GM19438 (cell line): Measurements from ENCODE around the gene NOXA1.
"Not testable (repeated sequence)": the region's sequence is repeated elsewhere in the genome, so short reads cannot be mapped to it uniquely, and the experiment has no call there.

Experiments used
- ATAC-seq: cut with Tn5 transposase; IDR thresholded peaks from one replicate; pipeline ENCODE4 v1.9.1; 2021; ENCODE audit warnings: low read depth; ENCODE audit not compliant: unreplicated experiment

Gene NOXA1

GRCh38 chr9:137462396-137462985 lies 39.3 kb downstream of the NOXA1 start:
- no peak for ATAC-seq

- no peak for ATAC-seq
Measured at GRCh38 chr9:137462986-137463930, 40.1 kb downstream of the NOXA1 start.

- no peak for ATAC-seq
Measured at GRCh38 chr9:137463931-137464290, 40.7 kb downstream of the NOXA1 start.

GRCh38 chr9:137464291-137464999 lies 41.3 kb downstream of the NOXA1 start:
- ATAC-seq = no peak

- no peak for ATAC-seq
Measured at GRCh38 chr9:137465000-137465719, 42.0 kb downstream of the NOXA1 start.

DNA sequence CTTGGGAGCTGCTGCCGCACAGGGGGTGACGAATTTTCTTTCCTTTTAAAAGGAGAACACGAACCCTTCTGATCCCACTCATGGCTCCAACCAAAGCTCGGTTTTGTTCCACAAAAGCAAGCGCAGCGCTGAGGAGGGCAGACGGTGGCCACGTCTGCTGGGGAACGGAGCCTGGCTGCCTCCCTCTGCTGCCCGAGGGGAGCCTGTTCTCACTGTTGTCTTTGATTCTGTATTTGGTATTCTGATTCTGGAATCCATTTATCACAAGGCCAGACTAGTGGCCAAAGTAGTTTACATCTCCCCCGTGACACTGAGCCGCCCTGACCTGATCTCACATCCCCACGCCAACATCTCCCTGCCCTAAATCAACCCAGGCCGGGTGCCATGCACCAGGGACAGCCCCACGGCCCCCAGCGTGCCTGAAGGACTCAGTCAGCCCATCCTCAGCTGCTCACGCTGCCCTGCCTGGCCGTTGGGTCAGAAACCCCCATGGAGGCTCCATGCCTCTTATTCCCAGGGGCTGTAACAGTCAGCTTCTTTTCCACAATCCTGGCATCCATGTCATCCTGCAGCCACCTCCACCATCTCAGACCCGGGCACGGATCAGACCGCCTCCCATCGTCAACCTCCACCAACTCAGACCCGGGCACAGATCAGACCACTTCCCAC lies 42.7 kb downstream of the NOXA1 start:
- no peak for ATAC-seq

- ATAC-seq = not testable (repeated sequence)
Measured at GRCh38 chr9:137466389-137467085, 43.3 kb downstream of the NOXA1 start.

DNA sequence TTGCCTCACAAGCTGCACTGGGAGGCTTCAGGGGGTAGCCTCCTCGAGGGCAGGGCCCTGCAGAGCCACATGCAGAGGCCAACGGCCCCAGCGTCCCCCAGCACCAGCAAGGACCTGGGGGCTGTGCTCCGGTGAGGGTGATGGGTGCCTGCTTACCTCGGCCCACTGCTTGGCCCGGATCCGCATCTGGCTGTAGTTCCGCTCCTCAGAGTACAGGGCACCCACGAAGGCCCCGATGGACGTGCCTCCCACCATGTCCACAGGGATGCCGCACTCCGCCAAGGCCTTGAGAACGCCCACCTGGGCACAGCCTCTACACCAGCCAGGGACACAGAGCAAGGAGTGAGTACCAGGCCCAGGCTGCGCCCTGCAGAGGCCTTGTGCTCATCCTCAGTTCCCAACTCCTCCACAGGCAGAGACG lies 44.0 kb downstream of the NOXA1 start:
- no peak for ATAC-seq

DNA sequence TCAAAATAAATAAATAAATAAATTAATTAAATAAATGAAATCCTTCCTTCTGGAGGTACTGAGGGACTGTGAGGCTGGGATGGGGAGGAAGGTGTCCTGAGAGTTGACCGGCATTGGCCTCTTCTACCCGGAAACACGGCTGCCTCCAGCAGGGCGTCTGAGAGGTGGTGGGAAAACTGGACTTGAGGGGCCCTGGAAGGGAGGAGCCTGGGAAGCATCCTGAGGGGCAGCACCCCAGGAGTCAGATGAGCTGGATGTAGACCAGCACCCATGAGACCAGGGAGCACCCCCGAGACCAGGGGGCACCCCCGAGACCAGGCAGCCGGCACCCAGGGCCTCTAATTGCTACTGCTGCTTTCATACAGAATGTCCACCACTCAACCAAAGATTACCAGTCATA lies 44.7 kb downstream of the NOXA1 start:
- no peak for ATAC-seq

- ATAC-seq = no peak
Measured at GRCh38 chr9:137470785-137471184, 47.6 kb downstream of the NOXA1 start.

DNA sequence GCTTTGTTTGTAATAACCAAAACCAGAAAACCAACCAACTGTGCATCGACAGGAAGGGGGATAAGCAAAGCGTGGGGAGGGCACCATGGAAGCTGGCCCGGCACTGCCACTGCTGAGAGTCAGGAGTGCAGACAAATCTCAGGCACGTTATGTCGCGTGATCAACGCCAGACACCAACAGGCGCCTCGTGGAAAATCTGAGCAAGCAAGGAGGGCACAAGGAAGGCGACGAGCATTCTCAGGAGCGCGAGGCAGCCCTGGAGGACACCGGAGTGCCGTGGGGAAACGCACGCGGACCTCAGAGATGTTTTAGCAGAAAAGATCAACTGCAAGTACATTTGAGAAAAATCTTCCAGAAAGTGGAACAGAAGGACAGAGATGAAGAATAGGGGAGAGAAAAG lies 51.1 kb downstream of the NOXA1 start:
- no peak for ATAC-seq

DNA sequence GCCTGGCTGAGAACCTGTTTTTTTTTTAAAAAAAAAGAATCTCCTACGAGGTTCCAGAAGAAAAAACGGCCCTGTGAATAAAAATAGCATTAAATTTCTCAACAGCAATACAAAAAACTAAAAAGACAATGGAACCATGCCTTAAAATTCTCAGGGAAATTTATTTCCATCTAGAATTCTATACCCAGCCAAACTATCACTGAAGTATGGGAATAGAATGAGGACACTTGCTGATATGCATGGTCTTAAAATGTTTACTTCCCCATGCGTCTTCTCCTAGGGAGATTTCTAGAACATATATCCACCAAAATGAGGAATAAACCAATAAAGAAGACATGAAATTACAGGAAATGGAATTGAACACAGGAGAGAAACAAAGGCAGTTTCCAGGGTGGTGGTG lies 52.5 kb downstream of the NOXA1 start:
- no peak for ATAC-seq

DNA sequence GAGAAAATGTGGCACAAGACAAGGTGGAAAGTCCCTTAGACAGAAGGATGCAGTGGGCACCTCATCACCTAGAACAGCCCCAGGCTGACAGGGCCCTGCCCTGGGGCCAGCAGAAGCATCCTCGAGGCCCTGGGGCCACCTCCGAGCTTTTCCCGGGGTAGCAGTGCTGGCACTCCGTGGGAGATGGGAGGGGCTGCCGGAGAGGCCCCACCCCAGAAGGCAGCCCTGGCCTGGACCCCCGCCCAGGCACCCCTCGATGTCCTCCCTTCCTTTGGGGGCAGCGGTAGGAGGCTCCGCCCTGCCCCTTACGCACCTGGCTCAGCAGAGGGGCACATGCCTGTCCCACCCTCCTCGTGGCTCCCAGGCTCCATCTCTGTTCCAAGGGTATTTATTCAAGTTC lies 53.7 kb downstream of the NOXA1 start:
- ATAC-seq = no peak

- ATAC-seq = no peak
Measured at GRCh38 chr9:137477778-137478612, 54.8 kb downstream of the NOXA1 start.

DNA sequence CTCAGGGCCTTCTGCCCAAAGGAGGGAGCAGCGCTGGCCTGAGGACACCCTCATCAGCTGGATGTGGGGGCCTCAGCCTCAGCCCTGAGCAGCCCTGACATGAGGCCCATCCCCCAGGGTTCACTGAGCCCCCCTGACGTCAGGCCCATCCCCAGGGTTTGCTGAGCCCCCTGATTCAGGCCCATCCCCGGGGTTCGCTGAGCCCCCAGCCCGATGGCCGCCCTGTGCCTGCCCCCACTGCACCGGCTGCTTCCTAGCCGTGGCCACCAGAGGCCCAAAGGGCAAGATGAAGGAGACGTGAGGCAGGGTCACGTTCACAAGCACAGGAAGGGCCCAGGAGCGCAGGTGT lies 55.4 kb downstream of the NOXA1 start:
- ATAC-seq = no peak

- ATAC-seq = no peak
Measured at GRCh38 chr9:137478962-137479861, 56.0 kb downstream of the NOXA1 start.

DNA sequence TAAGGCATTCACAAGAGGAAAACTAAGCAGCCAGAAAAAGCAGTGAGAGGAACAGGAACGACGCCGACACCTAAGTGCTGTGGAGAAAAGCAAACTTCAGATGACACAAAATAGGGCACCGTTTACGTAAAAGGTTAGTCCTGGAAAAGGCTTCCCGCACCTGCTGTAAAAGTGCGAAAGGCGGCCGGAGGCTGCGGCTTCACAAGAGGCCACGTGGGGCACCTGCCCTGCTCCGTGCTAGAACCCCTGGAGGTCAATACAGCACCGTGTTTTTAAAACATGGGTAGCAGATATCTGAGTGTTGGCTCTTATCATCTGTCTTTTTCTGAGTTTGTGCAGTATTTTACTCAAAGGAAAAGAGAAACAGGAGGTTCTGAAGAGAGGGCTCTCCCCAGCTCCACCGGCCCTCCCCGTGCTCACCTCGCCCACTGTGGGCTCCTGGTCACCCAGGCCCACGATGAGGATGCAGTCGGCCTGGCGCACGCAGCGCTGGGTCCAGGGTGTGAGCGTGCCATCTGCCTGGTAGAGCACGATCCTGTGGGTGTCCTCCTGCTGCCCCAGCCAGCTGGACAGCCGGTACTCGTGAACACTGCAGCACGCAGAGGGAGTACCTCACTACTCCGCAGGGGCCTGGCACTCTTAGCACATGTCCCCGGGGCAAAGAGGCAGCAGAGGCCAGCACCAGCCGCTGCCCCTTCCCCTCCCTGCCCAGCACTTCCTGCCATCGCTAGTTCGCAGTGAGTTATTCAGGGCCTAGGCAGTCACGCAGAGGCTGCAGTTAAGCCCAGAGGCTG lies 56.9 kb downstream of the NOXA1 start:
- no peak for ATAC-seq
